ENCODE results near the gene CRY1. TPM values are rescaled to one million over a fixed set of nuclear protein-coding genes. Genes with fewer than 3 reads are reported as not detected.
"Not testable (repeated sequence)": the region's sequence is repeated elsewhere in the genome, so short reads cannot be mapped to it uniquely, and the experiment has no call there.

The CRY1 gene
- total and polyA plus RNA-seq, 2 experiments from 2014 or later, result 23.3 to 55.1 TPM

DNA sequence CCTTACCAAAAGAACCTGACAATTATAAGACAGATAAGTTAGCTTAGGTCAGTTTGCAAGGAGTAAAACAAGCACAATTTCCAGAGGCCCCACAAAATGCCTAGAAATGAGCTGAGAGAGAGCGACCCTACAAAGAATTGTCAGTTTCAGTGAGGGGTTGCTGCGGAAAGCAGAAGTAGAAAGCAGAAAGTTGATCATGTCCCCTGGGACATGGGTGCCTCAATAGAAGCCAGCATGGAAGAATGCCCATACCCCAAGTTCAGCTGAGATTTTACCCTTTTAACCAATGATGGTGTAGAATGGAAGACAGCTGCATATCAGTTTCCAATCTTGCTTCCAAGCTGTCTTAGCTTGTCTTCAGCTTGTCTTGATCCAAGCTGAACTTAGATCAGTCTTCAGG lies 21.8 kb upstream of the CRY1 start:
- H3K36me3 ChIP-seq, result no peaks in the 10 kb centered on the region
- no peaks in the 10 kb centered on the region for H3K27me3 ChIP-seq
- no peak overlapping the region for H3K27ac ChIP-seq
- H3K4me3 ChIP-seq, result no peak overlapping the region
- no peak for DNase-seq (ENCODE audit: low read depth in 1 of 2, low spot score in 1 of 2)
- TF ChIP-seq, protein P1, sequence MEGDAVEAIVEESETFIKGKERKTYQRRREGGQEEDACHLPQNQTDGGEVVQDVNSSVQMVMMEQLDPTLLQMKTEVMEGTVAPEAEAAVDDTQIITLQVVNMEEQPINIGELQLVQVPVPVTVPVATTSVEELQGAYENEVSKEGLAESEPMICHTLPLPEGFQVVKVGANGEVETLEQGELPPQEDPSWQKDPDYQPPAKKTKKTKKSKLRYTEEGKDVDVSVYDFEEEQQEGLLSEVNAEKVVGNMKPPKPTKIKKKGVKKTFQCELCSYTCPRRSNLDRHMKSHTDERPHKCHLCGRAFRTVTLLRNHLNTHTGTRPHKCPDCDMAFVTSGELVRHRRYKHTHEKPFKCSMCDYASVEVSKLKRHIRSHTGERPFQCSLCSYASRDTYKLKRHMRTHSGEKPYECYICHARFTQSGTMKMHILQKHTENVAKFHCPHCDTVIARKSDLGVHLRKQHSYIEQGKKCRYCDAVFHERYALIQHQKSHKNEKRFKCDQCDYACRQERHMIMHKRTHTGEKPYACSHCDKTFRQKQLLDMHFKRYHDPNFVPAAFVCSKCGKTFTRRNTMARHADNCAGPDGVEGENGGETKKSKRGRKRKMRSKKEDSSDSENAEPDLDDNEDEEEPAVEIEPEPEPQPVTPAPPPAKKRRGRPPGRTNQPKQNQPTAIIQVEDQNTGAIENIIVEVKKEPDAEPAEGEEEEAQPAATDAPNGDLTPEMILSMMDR (IDR thresholded peaks at IDR 0.05; ENCODE audit: low read depth, low read length), result no peak
- H3K9me3 ChIP-seq (ENCODE audit: low read depth), result no peaks in the 10 kb centered on the region
- no peaks in the 10 kb centered on the region for H3K4me1 ChIP-seq (ENCODE audit: low read depth)

DNA sequence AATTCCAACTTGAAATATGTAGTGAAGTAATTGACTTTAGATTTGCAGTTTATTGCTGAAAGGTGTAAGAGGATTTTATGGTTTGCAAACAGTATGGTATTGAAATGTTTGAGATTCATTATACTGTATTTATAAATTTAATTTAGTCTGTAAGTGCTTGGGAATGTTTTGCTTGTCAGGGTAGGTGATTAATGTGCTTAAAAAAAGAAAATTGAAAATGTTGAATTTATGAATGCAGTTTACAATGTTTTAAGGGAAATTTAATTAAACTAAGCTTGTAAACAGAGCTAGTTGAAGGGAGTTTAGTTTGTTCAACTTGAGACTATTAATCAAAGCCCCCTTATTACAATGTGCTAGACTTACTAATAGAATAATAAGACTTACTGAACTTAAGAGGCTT lies 18.0 kb upstream of the CRY1 start:
- no peak overlapping the region for H3K4me3 ChIP-seq
- H3K36me3 ChIP-seq, result no peaks in the 10 kb centered on the region
- no peaks in the 10 kb centered on the region for H3K4me1 ChIP-seq (ENCODE audit: low read depth)
- H3K27me3 ChIP-seq, result no peaks in the 10 kb centered on the region
- no peak overlapping the region for H3K27ac ChIP-seq
- no peaks in the 10 kb centered on the region for H3K9me3 ChIP-seq (ENCODE audit: low read depth)
- no peak for DNase-seq (ENCODE audit: low read depth in 1 of 2, low spot score in 1 of 2)
- TF ChIP-seq, protein P1 (IDR thresholded peaks at IDR 0.05; ENCODE audit: low read depth, low read length), result no peak

DNA sequence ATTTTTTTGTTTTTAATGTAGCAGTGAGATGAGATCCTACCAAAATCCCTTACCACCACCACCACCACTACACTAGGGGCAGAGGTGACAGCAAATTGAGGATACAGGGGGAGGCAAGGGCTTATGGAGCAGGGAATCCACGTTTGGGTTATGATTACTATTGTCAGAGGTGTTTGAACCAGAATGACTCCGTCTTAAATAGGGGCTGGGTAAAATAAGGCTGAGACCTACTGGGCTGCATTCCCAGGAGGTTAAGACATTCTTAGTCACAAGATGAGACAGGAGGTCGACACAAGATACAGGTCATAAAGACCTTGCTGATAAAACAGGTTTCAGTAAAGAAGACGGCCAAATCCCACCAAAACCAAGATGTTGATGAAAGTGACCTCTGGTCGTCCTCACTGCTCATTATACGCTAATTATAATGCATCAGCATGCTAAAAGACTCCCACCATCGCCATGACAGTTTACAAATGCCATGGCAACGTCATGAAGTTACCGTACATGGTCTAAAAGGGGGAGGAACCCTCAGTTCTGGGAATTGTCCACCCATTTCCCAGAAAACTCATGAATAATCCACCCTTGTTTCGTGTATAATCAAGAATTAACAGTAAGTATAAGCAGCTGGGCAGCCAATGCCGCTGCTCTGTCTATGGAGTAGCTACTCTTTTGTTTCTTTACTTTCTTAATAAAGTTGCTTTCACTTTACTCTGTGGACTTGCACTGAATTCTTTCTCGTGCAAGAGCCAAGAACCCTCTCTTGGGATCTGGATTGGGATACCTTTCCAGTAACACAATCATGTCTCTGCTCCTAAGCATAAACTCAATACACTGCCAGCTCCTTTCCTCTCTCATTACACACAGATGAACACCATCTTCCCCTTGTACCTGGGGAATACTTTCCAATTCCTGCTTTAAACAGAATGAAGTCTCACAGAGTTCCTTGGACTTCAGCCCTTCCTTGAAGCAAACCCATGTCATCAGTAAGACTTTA lies 16.7 kb upstream of the CRY1 start:
- H3K27ac ChIP-seq, result no peak overlapping the region
- no peaks in the 10 kb centered on the region for H3K27me3 ChIP-seq
- peak in 1 of 2 donors; percentile 19 for DNase-seq (ENCODE audit: low read depth in 1 of 2, low spot score in 1 of 2)
- H3K4me3 ChIP-seq, result no peak overlapping the region
- H3K4me1 ChIP-seq (ENCODE audit: low read depth), result no peaks in the 10 kb centered on the region
- H3K9me3 ChIP-seq (ENCODE audit: low read depth), result no peaks in the 10 kb centered on the region
- H3K36me3 ChIP-seq, result no peaks in the 10 kb centered on the region
- TF ChIP-seq, protein P1 (IDR thresholded peaks at IDR 0.05; ENCODE audit: low read depth, low read length), result no peak

DNA sequence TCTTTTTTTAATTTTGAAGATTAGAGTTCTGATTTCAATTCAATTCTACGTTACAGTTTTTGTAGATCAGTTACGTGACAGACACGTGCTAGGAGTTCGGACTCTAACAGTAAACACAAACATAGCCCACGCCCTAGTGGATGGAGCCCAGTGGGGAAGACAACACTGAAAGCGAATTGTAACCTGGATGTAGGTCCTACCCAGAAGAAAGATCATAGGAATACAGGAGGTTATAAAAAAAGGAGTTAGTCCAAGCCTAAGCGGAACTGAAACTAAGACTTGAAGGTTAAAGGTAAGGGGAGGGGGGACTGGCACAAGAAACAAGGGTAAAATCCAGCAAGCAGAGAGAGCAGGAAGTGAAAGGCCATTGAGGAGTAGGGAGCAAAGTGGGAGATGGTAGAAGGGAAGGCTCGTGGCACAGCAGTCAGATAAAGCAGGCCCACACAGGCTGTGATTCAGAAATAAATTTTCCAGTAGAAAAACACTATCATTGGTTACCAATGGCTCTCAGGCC lies 15.7 kb upstream of the CRY1 start:
- TF ChIP-seq, protein P1 (IDR thresholded peaks at IDR 0.05; ENCODE audit: low read depth, low read length), result no peak
- Histone ChIP-seq H3K36me3 (no peaks in the 10 kb centered on the region), H3K27ac (no peak overlapping the region), H3K27me3 (no peaks in the 10 kb centered on the region), H3K9me3 (ENCODE audit: low read depth) (no peaks in the 10 kb centered on the region), H3K4me3 (no peak overlapping the region), H3K4me1 (ENCODE audit: low read depth) (no peaks in the 10 kb centered on the region)
- no peak for DNase-seq (ENCODE audit: low read depth in 1 of 2, low spot score in 1 of 2)

DNA sequence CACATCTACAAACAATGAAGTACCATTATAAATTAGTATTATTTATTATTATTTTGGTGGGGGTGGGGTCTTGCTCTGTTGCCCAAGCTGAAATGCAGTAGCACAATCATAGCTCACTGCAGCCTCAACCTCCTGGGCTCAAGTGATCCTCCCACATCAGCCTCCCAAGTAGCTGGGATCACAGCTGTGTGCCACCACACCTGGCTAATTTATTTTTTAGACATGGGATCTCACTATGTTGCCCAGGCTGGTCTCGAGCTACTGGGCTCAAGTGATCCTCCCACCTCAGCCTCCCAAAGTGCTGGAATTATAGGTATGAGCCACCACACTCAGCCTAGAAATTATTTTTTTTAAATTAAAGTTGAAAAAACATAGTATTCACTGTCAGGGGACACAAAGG lies 15.0 kb upstream of the CRY1 start:
- H3K4me3 ChIP-seq; H3K36me3 ChIP-seq; H3K4me1 ChIP-seq (ENCODE audit: low read depth); H3K27ac ChIP-seq; H3K9me3 ChIP-seq (ENCODE audit: low read depth); DNase-seq (ENCODE audit: low read depth in 1 of 2, low spot score in 1 of 2); H3K27me3 ChIP-seq: not testable (repeated sequence)

DNA sequence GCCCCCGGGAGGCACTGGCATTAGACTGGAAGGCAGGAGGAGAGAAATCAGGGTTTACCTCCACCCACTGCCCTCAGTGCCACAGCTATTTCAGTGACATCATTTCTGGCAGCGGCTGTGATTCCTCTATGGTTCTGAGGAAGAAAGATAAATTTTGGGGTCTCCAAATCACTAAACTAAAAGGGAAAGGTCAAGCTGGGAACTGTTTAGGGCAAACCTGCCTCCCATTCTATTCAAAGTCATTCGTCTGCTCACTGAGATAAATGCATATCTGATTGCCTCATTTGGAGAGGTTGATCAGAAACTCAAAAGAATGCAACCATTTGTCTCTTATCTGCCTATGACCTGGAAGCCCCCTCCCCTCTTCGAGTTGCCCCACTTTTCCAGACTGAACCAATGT lies 14.0 kb upstream of the CRY1 start:
- DNase-seq (ENCODE audit: low read depth in 1 of 2, low spot score in 1 of 2), result no peak
- Histone ChIP-seq H3K27ac (no peak overlapping the region), H3K36me3 (no peaks in the 10 kb centered on the region), H3K4me1 (ENCODE audit: low read depth) (no peaks in the 10 kb centered on the region), H3K9me3 (ENCODE audit: low read depth) (no peaks in the 10 kb centered on the region), H3K27me3 (no peaks in the 10 kb centered on the region), H3K4me3 (no peak overlapping the region)
- TF ChIP-seq, protein P1 (IDR thresholded peaks at IDR 0.05; ENCODE audit: low read depth, low read length), result no peak
